Cardiac muscle cell (in vitro differentiated cells and primary cell): ENCODE results near the gene DLEC1. TPM values are rescaled to one million over a fixed set of nuclear protein-coding genes. Genes with fewer than 3 reads are reported as not detected.

ENCODE experiments used
- DNase-seq, 2 donors: peaks; one replicate each; pipeline versions ENCODE4 v3.0.0 to v3.0.0-alpha.2; 2010 to 2017; ENCODE audit warnings: low read depth in 1 of 2, low spot score in 1 of 2
- H3K27ac ChIP-seq: fragments of 200-600 bp; sonication (generic); 2 replicates; pipeline ENCODE4 v1.5.1; 2016
- H3K27me3 ChIP-seq: fragments of 200-600 bp; sonication (generic); 2 replicates; pipeline ENCODE4 v1.6.0; 2016; ENCODE audit warnings: control low read depth
- H3K36me3 ChIP-seq: fragments of 200-600 bp; sonication (generic); 2 replicates; pipeline ENCODE4 v1.5.1; 2016; ENCODE audit warnings: control low read depth
- H3K4me1 ChIP-seq: fragments of 200-600 bp; sonication (generic); 2 replicates; pipeline ENCODE4 v1.8.1; 2017; ENCODE audit warnings: low read depth, mild to moderate bottlenecking, mixed run types
- H3K4me3 ChIP-seq: fragments of 200-600 bp; sonication (generic); 2 replicates; pipeline ENCODE4 v1.5.1; 2016; ENCODE audit warnings: mild to moderate bottlenecking
- H3K9me3 ChIP-seq: fragments of 200-600 bp; sonication (generic); 2 replicates; pipeline ENCODE4 v1.5.1; 2017; ENCODE audit warnings: low read depth, mild to moderate bottlenecking, control low read depth
- polyA plus RNA-seq: library from polyadenylated mRNA; unstranded; fragments of >200 nt; fragmentation: Nextera tagmentation; extraction: Ambion mirVana; gene quantifications from 2 replicates; pipeline ENCODE4 v1.2.1, GENCODE V29; 2016
- total RNA-seq: library from RNA; depleted of rRNA; stranded (reverse); fragments of >200 nt; gene quantifications from 2 replicates; pipeline ENCODE4 v1.2.3, GENCODE V29; 2016
- TF ChIP-seq, protein P1 (sequence below): IDR thresholded peaks from 2 replicates; pipeline ENCODE4 v1.5.1; 2012; ENCODE audit warnings: low read depth, mild to moderate bottlenecking, low read length

DLEC1 gene
- total and polyA plus RNA-seq, 2 experiments from 2014 or later: 0.15 TPM; not detected in 1

- TF ChIP-seq, protein P1, sequence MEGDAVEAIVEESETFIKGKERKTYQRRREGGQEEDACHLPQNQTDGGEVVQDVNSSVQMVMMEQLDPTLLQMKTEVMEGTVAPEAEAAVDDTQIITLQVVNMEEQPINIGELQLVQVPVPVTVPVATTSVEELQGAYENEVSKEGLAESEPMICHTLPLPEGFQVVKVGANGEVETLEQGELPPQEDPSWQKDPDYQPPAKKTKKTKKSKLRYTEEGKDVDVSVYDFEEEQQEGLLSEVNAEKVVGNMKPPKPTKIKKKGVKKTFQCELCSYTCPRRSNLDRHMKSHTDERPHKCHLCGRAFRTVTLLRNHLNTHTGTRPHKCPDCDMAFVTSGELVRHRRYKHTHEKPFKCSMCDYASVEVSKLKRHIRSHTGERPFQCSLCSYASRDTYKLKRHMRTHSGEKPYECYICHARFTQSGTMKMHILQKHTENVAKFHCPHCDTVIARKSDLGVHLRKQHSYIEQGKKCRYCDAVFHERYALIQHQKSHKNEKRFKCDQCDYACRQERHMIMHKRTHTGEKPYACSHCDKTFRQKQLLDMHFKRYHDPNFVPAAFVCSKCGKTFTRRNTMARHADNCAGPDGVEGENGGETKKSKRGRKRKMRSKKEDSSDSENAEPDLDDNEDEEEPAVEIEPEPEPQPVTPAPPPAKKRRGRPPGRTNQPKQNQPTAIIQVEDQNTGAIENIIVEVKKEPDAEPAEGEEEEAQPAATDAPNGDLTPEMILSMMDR: no peak
- no peak for DNase-seq
- no peaks in the 10 kb centered on the region for H3K36me3 ChIP-seq
These were observed 39.2 kb upstream of the DLEC1 start for GRCh38 chr3:37999836-38000235.

GRCh38 chr3:38000242-38000916 is 38.6 kb upstream of the DLEC1 start:
- Histone ChIP-seq H3K9me3 (no peaks in the 10 kb centered on the region), H3K4me3 (no peak overlapping the region), H3K36me3 (no peaks in the 10 kb centered on the region), H3K27ac (no peak overlapping the region), H3K27me3 (no peaks in the 10 kb centered on the region), H3K4me1 (no peaks in the 10 kb centered on the region)
- DNase-seq: no peak
- TF ChIP-seq, protein P1: no peak

More at GRCh38 chr3:37999836-38000235, 39.2 kb upstream of the DLEC1 start:
- Histone ChIP-seq H3K4me1 (no peaks in the 10 kb centered on the region), H3K27me3 (no peaks in the 10 kb centered on the region), H3K9me3 (no peaks in the 10 kb centered on the region), H3K27ac (no peak overlapping the region), H3K4me3 (no peak overlapping the region)

DNA sequence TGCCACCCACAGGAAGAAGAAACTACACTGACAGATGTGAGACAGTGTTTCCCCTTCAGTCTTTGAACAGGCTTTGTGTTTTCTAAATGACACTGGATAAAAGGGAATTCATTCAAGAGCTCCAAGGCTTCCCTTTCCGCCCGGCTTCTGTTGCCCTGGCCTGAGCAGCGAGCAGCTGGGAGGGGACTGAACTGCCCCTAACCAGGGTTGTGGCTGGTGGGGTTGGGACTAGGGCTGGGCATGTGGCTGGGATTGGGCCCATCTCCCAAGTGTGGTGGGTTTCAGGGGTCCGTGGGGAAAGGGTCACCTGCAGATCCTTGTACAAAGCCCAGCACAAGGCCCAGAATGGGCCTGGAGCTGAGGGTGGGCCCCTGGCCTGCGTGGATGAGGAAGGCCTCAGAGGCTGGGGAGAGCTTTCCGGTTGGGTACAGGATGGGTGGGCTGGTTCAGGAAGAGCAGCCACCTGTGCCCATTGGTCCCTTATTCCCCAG is 38.0 kb upstream of the DLEC1 start:
- Histone ChIP-seq H3K9me3 (no peaks in the 10 kb centered on the region), H3K4me3 (no peak overlapping the region), H3K4me1 (no peaks in the 10 kb centered on the region), H3K36me3 (no peaks in the 10 kb centered on the region), H3K27me3 (no peaks in the 10 kb centered on the region), H3K27ac (no peak overlapping the region)
- TF ChIP-seq, protein P1: no peak
- DNase-seq: no peak

DNA sequence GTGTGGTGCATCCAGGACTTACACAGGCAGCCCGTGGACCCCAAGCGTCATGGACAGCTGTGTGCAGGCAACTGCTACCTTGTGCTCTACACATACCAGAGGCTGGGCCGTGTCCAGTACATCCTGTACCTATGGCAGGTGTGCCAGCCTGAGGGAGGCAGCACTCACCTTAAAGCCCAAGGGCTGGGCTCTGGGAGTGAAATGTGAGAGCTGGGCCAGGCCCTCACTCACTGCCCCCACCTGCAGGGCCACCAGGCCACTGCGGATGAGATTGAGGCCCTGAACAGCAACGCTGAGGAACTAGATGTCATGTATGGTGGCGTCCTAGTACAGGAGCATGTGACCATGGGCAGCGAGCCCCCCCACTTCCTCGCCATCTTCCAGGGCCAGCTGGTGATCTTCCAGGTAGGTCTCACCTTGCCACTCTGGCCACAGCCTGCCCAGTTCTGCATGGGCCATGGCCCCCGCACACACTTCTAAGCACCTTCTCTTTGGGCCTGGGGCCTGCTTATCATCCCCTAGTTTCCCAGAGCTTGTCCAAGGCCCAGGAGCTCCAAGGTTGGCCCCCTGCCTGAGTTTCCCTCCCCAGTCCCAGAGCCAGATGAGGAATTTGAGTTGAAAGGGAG is 37.4 kb upstream of the DLEC1 start:
- TF ChIP-seq, protein P1: no peak
- Histone ChIP-seq H3K36me3 (no peaks in the 10 kb centered on the region), H3K4me3 (no peak overlapping the region), H3K27ac (no peak overlapping the region), H3K4me1 (no peaks in the 10 kb centered on the region), H3K9me3 (no peaks in the 10 kb centered on the region), H3K27me3 (no peaks in the 10 kb centered on the region)
- DNase-seq: no peak

DNA sequence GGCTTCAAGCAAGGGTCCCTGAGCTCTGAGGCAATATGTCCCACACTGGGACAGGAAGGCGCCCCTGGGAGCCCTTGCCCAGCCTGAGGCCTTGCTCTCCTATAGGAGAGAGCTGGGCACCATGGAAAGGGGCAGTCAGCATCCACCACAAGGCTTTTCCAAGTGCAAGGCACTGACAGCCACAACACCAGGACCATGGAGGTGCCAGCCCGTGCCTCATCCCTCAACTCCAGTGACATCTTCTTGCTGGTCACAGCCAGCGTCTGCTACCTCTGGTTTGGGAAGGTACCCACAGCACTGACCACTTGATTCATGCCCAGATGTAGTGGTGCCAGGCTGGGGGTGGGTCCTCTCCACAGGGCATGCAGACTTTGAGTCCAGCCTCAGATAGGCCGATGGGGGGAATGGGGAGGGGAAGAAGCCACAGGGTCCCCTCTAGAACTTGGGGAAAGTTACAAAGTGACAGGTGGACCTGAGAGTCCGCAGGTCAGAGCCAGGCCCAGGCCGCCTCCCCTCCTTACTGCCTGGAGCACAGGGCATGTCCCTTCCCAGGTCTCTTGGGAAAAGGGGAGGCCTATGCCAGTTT is 36.6 kb upstream of the DLEC1 start:
- Histone ChIP-seq H3K4me1 (no peaks in the 10 kb centered on the region), H3K36me3 (no peaks in the 10 kb centered on the region), H3K9me3 (no peaks in the 10 kb centered on the region), H3K27me3 (no peaks in the 10 kb centered on the region), H3K4me3 (no peak overlapping the region), H3K27ac (no peak overlapping the region)
- DNase-seq: no peak
- TF ChIP-seq, protein P1: no peak
